Cardiac ventricle fibroblast (primary cell): ENCODE results near the gene CT45A6. TPM values are rescaled to one million over a fixed set of nuclear protein-coding genes. Genes with fewer than 3 reads are reported as not detected.

Source experiments
- total RNA-seq: library from RNA; depleted of rRNA; stranded (reverse); fragments of >200 nt; gene quantifications from 2 replicates; pipeline ENCODE4 v1.2.3, GENCODE V29; 2015

CT45A6 gene, protein sequence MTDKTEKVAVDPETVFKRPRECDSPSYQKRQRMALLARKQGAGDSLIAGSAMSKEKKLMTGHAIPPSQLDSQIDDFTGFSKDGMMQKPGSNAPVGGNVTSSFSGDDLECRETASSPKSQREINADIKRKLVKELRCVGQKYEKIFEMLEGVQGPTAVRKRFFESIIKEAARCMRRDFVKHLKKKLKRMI
- not detected in 2 replicates for total RNA-seq

GRCh38 chrX:135802687-135803086 lies at the start of gene CT45A6:
Gene CT45A6 (minus strand): TSS chrX:135802787. CDS start chrX:135798993, 3,794 bp downstream.

GRCh38 chrX:135837180-135837579 lies 34.6 kb upstream of the CT45A6 start, which contains the start of gene CT45A7:
Gene CT45A7 (minus strand): TSS chrX:135837280. CDS start chrX:135833533, 3,747 bp downstream.

DNA sequence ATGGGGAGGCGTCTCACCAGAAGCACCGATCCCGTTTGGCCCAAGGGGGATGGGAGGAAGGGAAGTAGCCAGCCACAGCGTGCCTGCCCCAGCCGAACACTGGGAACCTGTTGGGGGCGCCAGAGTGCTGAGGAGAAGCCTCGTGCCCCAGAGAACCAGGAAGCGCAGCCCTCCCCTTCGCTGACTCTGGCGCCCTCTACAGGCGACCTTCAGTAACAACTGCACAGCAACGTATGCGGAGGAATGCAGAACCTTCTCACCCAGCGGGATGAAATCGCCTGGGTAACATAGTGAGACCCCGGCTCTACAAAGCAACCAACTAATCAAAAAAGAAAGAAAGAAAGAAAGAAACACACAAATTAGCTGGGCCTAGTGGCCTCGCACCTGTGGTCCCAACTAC lies 17.3 kb upstream of the CT45A6 start, which contains the start of gene CT45A2:
Gene CT45A2 (minus strand): TSS at position 101 of the 400 bp plus-strand sequence. CDS start 3,747 bp downstream, outside the sequence.

DNA sequence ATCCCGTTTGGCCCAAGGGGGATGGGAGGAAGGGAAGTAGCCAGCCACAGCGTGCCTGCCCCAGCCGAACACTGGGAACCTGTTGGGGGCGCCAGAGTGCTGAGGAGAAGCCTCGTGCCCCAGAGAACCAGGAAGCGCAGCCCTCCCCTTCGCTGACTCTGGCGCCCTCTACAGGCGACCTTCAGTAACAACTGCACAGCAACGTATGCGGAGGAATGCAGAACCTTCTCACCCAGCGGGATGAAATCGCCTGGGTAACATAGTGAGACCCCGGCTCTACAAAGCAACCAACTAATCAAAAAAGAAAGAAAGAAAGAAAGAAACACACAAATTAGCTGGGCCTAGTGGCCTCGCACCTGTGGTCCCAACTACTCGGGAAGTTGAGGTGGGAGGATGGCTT lies 17.2 kb downstream of the CT45A6 start, which contains the start of gene CT45A5:
Gene CT45A5 (minus strand): TSS at position 101 of the 400 bp plus-strand sequence. CDS start 3,774 bp downstream, outside the sequence.

DNA sequence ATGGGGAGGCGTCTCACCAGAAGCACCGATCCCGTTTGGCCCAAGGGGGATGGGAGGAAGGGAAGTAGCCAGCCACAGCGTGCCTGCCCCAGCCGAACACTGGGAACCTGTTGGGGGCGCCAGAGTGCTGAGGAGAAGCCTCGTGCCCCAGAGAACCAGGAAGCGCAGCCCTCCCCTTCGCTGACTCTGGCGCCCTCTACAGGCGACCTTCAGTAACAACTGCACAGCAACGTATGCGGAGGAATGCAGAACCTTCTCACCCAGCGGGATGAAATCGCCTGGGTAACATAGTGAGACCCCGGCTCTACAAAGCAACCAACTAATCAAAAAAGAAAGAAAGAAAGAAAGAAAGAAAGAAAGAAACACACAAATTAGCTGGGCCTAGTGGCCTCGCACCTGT lies 34.5 kb downstream of the CT45A6 start, which contains the start of gene CT45A3:
Gene CT45A3 (minus strand): TSS at position 101 of the 400 bp plus-strand sequence. CDS start 3,747 bp downstream, outside the sequence.

Other genes with a start within 250 kb of the CT45A6 start
- gene CT45A1, start 89.1 kb downstream of the CT45A6 start, total RNA-seq = not detected in 2 replicates
- not detected in 2 replicates for gene CT45A3, start 34.6 kb downstream of the CT45A6 start, total RNA-seq
- not detected in 2 replicates for gene CT45A5, start 17.3 kb downstream of the CT45A6 start, total RNA-seq
- not detected in 2 replicates for gene CT45A2, start 17.2 kb upstream of the CT45A6 start, total RNA-seq
- gene CT45A7, start 34.5 kb upstream of the CT45A6 start, total RNA-seq = not detected in 2 replicates
- not detected in 2 replicates for gene CT45A8, start 51.8 kb upstream of the CT45A6 start, total RNA-seq
- not detected in 2 replicates for gene CT45A9, start 69.0 kb upstream of the CT45A6 start, total RNA-seq
- not detected in 2 replicates for gene CT45A10, start 90.7 kb upstream of the CT45A6 start, total RNA-seq
- gene SAGE1, start 90.9 kb upstream of the CT45A6 start, total RNA-seq = not detected in 2 replicates
- gene MMGT1, start 171.2 kb upstream of the CT45A6 start, total RNA-seq = 16.2 and 19.1 TPM in 2 replicates
- gene SLC9A6, start 182.6 kb upstream of the CT45A6 start, total RNA-seq = 9.4 and 10.0 TPM in 2 replicates